Liver (tissue), 9 donors: Measurements from ENCODE around the gene SLK. TPM values are rescaled to one million over a fixed set of nuclear protein-coding genes. Genes with fewer than 3 reads are reported as not detected.

ENCODE experiments used
- DNase-seq: peaks from one replicate; pipeline ENCODE4 v3.0.0-alpha.2; 2017; ENCODE audit warnings: low spot score
- H3K27ac ChIP-seq, 2 donors: one replicate each; pipeline ENCODE4 v1.7.0; 2013; ENCODE audit warnings: inconsistent platforms in 2 of 2, low read length in 2 of 2, control low read depth in 1 of 2, low read depth in 1 of 2, mild to moderate bottlenecking in 1 of 2
- H3K27me3 ChIP-seq, 4 donors: one replicate each; pipeline versions ENCODE4 v1.6.1 to v1.7.0; 2013; ENCODE audit warnings: low read length in 3 of 4, inconsistent platforms in 1 of 4, mild to moderate bottlenecking in 1 of 4, moderate library complexity in 1 of 4; ENCODE audit not compliant: control insufficient read depth in 4 of 4, insufficient read depth in 4 of 4
- H3K36me3 ChIP-seq, 4 donors: one replicate each; pipeline versions ENCODE4 v1.6.1 to v1.7.0; 2013; ENCODE audit warnings: low read length in 3 of 4, mild to moderate bottlenecking in 3 of 4, low read depth in 1 of 4, moderate library complexity in 1 of 4; ENCODE audit not compliant: control insufficient read depth in 4 of 4, insufficient read depth in 3 of 4
- H3K4me1 ChIP-seq, 4 donors: one replicate each; pipeline versions ENCODE4 v1.6.1 to v1.7.0; 2013; ENCODE audit warnings: low read length in 3 of 4, mild to moderate bottlenecking in 3 of 4, moderate library complexity in 1 of 4; ENCODE audit not compliant: control insufficient read depth in 4 of 4, insufficient read depth in 4 of 4
- H3K4me3 ChIP-seq, 3 donors: one replicate each; pipeline versions ENCODE4 v1.6.1 to v1.7.0; 2013; ENCODE audit warnings: low read length in 3 of 3, control low read depth in 1 of 3, low read depth in 1 of 3, mild to moderate bottlenecking in 1 of 3
- H3K9ac ChIP-seq, 2 donors: one replicate each; pipeline ENCODE4 v1.7.0; 2013; ENCODE audit warnings: low read length in 2 of 2, mild to moderate bottlenecking in 2 of 2, moderate library complexity in 2 of 2, control low read depth in 1 of 2, low read depth in 1 of 2
- H3K9me3 ChIP-seq, 4 donors: one replicate each; pipeline versions ENCODE4 v1.6.1 to v1.7.0; 2013; ENCODE audit warnings: low read length in 3 of 4; ENCODE audit not compliant: control insufficient read depth in 4 of 4
- EGR1 ChIP-seq, 2 donors: IDR thresholded peaks; 2 replicates each; pipeline ENCODE4 v1.6.1; 2016 to 2018; ENCODE audit warnings: antibody characterized with exemption in 2 of 2, low read depth in 2 of 2
- FOXA1 ChIP-seq: IDR thresholded peaks from 2 replicates; pipeline ENCODE4 v1.6.1; 2016; ENCODE audit warnings: antibody characterized with exemption
- FOXA2 ChIP-seq: IDR thresholded peaks from 2 replicates; pipeline ENCODE4 v1.6.1; 2016; ENCODE audit warnings: antibody characterized with exemption
- GABPA ChIP-seq, 2 donors: IDR thresholded peaks in 1 of 2; conservative IDR thresholded peaks in 1 of 2; 2 replicates each; pipeline ENCODE4 v1.6.1; 2016; ENCODE audit warnings: antibody characterized with exemption in 2 of 2, mild to moderate bottlenecking in 1 of 2, moderate library complexity in 1 of 2
- HNF4A ChIP-seq, 2 donors: conservative IDR thresholded peaks; 2 replicates each; pipeline ENCODE4 v1.6.1; 2016; ENCODE audit warnings: antibody characterized with exemption in 2 of 2, mild to moderate bottlenecking in 2 of 2
- HNF4G ChIP-seq: IDR thresholded peaks from 2 replicates; pipeline ENCODE4 v1.6.1; 2016; ENCODE audit warnings: antibody characterized with exemption
- JUND ChIP-seq, 2 donors: IDR thresholded peaks; 2 replicates each; pipeline ENCODE4 v1.6.1; 2016; ENCODE audit warnings: antibody characterized with exemption in 2 of 2
- NR2F2 ChIP-seq: IDR thresholded peaks from 2 replicates; pipeline ENCODE4 v1.6.1; 2016; ENCODE audit warnings: antibody characterized with exemption
- RAD21 ChIP-seq, 2 donors: IDR thresholded peaks; 2 replicates each; pipeline ENCODE4 v1.6.1; 2016; ENCODE audit warnings: antibody characterized with exemption in 2 of 2, mild to moderate bottlenecking in 2 of 2
- RXRA ChIP-seq, 2 donors: IDR thresholded peaks; 2 replicates each; pipeline ENCODE4 v1.6.1; 2017 to 2018; ENCODE audit warnings: antibody characterized with exemption in 2 of 2, mild to moderate bottlenecking in 1 of 2
- SP1 ChIP-seq: IDR thresholded peaks from 2 replicates; pipeline ENCODE4 v1.6.1; 2018; ENCODE audit warnings: antibody characterized with exemption, mild to moderate bottlenecking
- TAF1 ChIP-seq: conservative IDR thresholded peaks from 2 replicates; pipeline ENCODE4 v1.6.1; 2016; ENCODE audit warnings: antibody characterized with exemption, mild to moderate bottlenecking
- YY1 ChIP-seq: IDR thresholded peaks from 2 replicates; pipeline ENCODE4 v1.6.1; 2016; ENCODE audit warnings: antibody characterized with exemption, mild to moderate bottlenecking
- WGBS: extraction: QIAGEN DNeasy Blood & Tissue Kit; methylation state at CpG from one replicate; pipeline ENCODE4 v1.1.7; 2013; 5-methylcytosine and 5-hydroxymethylcytosine counted together
- polyA plus RNA-seq, 2 donors: library from polyadenylated mRNA; stranded (reverse) in 1 of 2; unstranded in 1 of 2; fragments of 200-250 nt in 1 of 2; fragments of >200 nt in 1 of 2; fragmentation: Nextera tagmentation in 1 of 2; extraction: Ambion mirVana in 1 of 2; gene quantifications; one replicate each; pipeline versions ENCODE4 v1.2.1 to v1.2.3, GENCODE V29; 2013 to 2015
- total RNA-seq, 2 donors: library from RNA; depleted of rRNA; stranded (reverse); fragments of >200 nt; gene quantifications; one replicate each; pipeline ENCODE4 v1.2.3, GENCODE V29; 2014
- TF ChIP-seq, protein P1 (sequence below): IDR thresholded peaks from 2 replicates; pipeline ENCODE4 v1.6.1; 2016; ENCODE audit warnings: antibody characterized with exemption
- TF ChIP-seq, protein P2 (sequence below): IDR thresholded peaks from 2 replicates; pipeline ENCODE4 v1.6.1; 2016; ENCODE audit warnings: antibody characterized with exemption, mild to moderate bottlenecking
- TF ChIP-seq, protein P3 (sequence below): IDR thresholded peaks from 2 replicates; pipeline ENCODE4 v1.6.1; 2016; ENCODE audit warnings: antibody characterized with exemption
- TF ChIP-seq, protein P4 (sequence below): fragments of 150-350 bp; IDR thresholded peaks from 2 replicates; pipeline ENCODE4 v1.5.1; 2017; ENCODE audit warnings: improper control_type of control experiment, low read depth, low read length; ENCODE audit not compliant: missing input control
- TF ChIP-seq, protein P5 (sequence below): IDR thresholded peaks from 2 replicates; pipeline ENCODE4 v1.6.1; 2016; ENCODE audit warnings: antibody characterized with exemption
- donor health status: healthy.
- donor health status: healthy.
- donor health status: healthy.
- donor health status: healthy.
- donor health status: healthy.

SLK gene
- total and polyA plus RNA-seq, 4 donors: 3.9 to 20.3 (median 12.4) TPM

DNA sequence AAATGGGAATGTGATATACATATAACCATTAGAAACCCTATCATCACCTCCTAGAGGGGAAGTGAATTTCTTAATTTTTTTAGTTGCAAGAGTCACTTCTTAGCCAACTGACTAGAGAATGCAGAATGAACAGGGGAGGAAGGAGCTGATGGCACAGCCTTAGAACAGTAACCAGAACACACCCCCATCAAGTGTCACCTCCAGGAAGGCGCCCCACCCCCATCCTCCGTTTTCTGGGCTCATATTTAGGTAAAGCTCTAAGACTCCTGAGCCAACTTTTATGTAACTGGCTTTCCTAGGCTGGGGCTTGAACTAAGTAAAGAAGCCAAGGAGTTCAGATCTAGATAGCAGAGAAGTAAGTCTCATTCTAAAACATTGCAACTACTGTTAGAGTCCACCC lies 64.7 kb downstream of the SLK start (continued):
- no peak for TF ChIP-seq TAF1
- TF ChIP-seq YY1: no peak
- TF ChIP-seq, protein P1, sequence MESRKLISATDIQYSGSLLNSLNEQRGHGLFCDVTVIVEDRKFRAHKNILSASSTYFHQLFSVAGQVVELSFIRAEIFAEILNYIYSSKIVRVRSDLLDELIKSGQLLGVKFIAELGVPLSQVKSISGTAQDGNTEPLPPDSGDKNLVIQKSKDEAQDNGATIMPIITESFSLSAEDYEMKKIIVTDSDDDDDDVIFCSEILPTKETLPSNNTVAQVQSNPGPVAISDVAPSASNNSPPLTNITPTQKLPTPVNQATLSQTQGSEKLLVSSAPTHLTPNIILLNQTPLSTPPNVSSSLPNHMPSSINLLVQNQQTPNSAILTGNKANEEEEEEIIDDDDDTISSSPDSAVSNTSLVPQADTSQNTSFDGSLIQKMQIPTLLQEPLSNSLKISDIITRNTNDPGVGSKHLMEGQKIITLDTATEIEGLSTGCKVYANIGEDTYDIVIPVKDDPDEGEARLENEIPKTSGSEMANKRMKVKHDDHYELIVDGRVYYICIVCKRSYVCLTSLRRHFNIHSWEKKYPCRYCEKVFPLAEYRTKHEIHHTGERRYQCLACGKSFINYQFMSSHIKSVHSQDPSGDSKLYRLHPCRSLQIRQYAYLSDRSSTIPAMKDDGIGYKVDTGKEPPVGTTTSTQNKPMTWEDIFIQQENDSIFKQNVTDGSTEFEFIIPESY: no peak

DNA sequence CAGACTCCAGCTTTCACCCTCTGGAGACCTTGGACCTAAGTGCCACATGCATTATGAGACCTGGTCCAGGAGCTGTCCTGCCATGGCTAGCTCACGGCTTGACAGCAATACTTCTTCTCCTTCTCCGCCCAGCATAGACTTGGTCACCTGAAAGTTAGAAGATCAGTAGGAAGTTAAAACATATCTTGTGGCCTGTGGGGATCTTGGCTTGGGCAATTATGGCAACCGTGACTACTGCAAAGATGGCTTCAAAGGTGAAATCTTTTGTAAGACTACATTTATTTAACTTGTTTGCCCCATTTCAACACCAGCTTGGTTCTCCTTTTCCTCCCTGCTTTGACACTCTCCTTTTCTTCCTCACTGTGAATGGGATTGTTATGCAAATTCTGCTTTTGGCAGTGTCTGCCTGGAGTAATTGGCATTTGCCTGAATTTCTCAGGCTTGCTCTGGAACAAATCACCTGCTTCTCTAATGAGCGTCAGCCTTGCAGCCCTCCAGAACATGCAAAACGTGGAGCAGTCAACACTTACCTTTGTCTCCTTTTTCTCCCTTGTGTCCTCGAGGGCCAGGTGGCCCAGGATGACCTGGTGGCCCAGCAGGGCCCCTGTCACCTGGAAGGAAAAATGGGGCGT lies 65.3 kb downstream of the SLK start:
- Histone ChIP-seq H3K27ac (no peak overlapping the region), H3K9me3 (no peaks in the 10 kb centered on the region), H3K27me3 (no peaks in the 10 kb centered on the region), H3K36me3 (peaks cover 0 to 6% (median under 1%) of the 10 kb centered on the region in 4 donors), H3K9ac (no peak overlapping the region), H3K4me1 (no peaks in the 10 kb centered on the region), H3K4me3 (no peak overlapping the region)
- WGBS: 93% methylated on average over 7 of the region's 7 CpGs
- TF ChIP-seq, protein P2, sequence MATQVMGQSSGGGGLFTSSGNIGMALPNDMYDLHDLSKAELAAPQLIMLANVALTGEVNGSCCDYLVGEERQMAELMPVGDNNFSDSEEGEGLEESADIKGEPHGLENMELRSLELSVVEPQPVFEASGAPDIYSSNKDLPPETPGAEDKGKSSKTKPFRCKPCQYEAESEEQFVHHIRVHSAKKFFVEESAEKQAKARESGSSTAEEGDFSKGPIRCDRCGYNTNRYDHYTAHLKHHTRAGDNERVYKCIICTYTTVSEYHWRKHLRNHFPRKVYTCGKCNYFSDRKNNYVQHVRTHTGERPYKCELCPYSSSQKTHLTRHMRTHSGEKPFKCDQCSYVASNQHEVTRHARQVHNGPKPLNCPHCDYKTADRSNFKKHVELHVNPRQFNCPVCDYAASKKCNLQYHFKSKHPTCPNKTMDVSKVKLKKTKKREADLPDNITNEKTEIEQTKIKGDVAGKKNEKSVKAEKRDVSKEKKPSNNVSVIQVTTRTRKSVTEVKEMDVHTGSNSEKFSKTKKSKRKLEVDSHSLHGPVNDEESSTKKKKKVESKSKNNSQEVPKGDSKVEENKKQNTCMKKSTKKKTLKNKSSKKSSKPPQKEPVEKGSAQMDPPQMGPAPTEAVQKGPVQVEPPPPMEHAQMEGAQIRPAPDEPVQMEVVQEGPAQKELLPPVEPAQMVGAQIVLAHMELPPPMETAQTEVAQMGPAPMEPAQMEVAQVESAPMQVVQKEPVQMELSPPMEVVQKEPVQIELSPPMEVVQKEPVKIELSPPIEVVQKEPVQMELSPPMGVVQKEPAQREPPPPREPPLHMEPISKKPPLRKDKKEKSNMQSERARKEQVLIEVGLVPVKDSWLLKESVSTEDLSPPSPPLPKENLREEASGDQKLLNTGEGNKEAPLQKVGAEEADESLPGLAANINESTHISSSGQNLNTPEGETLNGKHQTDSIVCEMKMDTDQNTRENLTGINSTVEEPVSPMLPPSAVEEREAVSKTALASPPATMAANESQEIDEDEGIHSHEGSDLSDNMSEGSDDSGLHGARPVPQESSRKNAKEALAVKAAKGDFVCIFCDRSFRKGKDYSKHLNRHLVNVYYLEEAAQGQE: no peak
- TF ChIP-seq YY1: no peak
- TF ChIP-seq EGR1 (IDR thresholded peaks at IDR 0.05; ENCODE audit: low read depth in 2 of 2): no peak
- no peak for TF ChIP-seq GABPA (IDR thresholded peaks at IDR 0.05 in 1 of 2, conservative IDR thresholded peaks at IDR 0.05 in 1 of 2)
- no peak for TF ChIP-seq RAD21 (IDR thresholded peaks at IDR 0.05)
- TF ChIP-seq JUND (IDR thresholded peaks at IDR 0.05): no peak
- no peak for TF ChIP-seq FOXA1
- TF ChIP-seq, protein P1: no peak
- no peak for TF ChIP-seq HNF4G
- no peak for TF ChIP-seq TAF1
- TF ChIP-seq, protein P3, sequence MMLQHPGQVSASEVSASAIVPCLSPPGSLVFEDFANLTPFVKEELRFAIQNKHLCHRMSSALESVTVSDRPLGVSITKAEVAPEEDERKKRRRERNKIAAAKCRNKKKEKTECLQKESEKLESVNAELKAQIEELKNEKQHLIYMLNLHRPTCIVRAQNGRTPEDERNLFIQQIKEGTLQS: no peak
- no peak for TF ChIP-seq RXRA (IDR thresholded peaks at IDR 0.05)
- no peak for TF ChIP-seq HNF4A (conservative IDR thresholded peaks at IDR 0.05)
- no peak for TF ChIP-seq SP1
- TF ChIP-seq FOXA2: no peak
- no peak for TF ChIP-seq NR2F2
- TF ChIP-seq, protein P4, sequence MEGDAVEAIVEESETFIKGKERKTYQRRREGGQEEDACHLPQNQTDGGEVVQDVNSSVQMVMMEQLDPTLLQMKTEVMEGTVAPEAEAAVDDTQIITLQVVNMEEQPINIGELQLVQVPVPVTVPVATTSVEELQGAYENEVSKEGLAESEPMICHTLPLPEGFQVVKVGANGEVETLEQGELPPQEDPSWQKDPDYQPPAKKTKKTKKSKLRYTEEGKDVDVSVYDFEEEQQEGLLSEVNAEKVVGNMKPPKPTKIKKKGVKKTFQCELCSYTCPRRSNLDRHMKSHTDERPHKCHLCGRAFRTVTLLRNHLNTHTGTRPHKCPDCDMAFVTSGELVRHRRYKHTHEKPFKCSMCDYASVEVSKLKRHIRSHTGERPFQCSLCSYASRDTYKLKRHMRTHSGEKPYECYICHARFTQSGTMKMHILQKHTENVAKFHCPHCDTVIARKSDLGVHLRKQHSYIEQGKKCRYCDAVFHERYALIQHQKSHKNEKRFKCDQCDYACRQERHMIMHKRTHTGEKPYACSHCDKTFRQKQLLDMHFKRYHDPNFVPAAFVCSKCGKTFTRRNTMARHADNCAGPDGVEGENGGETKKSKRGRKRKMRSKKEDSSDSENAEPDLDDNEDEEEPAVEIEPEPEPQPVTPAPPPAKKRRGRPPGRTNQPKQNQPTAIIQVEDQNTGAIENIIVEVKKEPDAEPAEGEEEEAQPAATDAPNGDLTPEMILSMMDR: no peak
- TF ChIP-seq, protein P5, sequence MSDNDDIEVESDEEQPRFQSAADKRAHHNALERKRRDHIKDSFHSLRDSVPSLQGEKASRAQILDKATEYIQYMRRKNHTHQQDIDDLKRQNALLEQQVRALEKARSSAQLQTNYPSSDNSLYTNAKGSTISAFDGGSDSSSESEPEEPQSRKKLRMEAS: no peak
- no peak for DNase-seq
